HepG2 (cell line): Measurements from ENCODE around the gene UROS. TPM values are rescaled to one million over a fixed set of nuclear protein-coding genes. Genes with fewer than 3 reads are reported as not detected.
A peak's percentile ranks its signal among the peaks of the same experiment; 100 is the strongest.

Source experiments
- AKAP8 ChIP-seq: sonication (generic); formaldehyde crosslinking; IDR thresholded peaks from 2 replicates; pipeline ENCODE4 v1.5.1; 2020; ENCODE audit warnings: mild to moderate bottlenecking, missing genetic modification reagents
- ASH2L ChIP-seq: fragments of 300-600, 200-600 bp; sonication (generic); IDR thresholded peaks from 2 replicates; pipeline ENCODE4 v1.7.0; 2017; ENCODE audit warnings: low read depth, mild to moderate bottlenecking, moderate library complexity, mixed read lengths, low read length; ENCODE audit not compliant: insufficient read length
- DMAP1 ChIP-seq: IDR thresholded peaks from 2 replicates; pipeline ENCODE4 v1.6.1; 2016
- IKZF1 ChIP-seq: fragments of 450-650 bp; IDR thresholded peaks from 2 replicates; pipeline ENCODE4 v1.7.1; 2016
- KIAA2018 ChIP-seq: sonication (generic); formaldehyde crosslinking; IDR thresholded peaks from 2 replicates; pipeline ENCODE4 v1.5.0; 2020; ENCODE audit warnings: mild to moderate bottlenecking, missing genetic modification reagents, borderline replicate concordance
- RBM39 ChIP-seq: fragments of 200-400 bp; formaldehyde crosslinking; IDR thresholded peaks from one replicate; pipeline ENCODE4 v1.6.1; 2018; ENCODE audit warnings: antibody characterized with exemption, mild to moderate bottlenecking, low read depth, low read length; ENCODE audit not compliant: poor library complexity, severe bottlenecking
- TCF7L2 ChIP-seq: IDR thresholded peaks from 2 replicates; pipeline ENCODE4 v1.6.1; 2011; ENCODE audit warnings: mild to moderate bottlenecking, low read depth, low read length, moderate library complexity
- ZBTB10 ChIP-seq: sonication (generic); formaldehyde crosslinking; IDR thresholded peaks from 2 replicates; pipeline ENCODE4 v1.4.0; 2020; ENCODE audit warnings: missing genetic modification reagents, borderline replicate concordance
- ZFY ChIP-seq: sonication (generic); formaldehyde crosslinking; IDR thresholded peaks from 2 replicates; pipeline ENCODE4 v1.4.0; 2020; ENCODE audit warnings: missing genetic modification reagents
- ZNF3 ChIP-seq: IDR thresholded peaks from 2 replicates; pipeline ENCODE4 v1.7.0; 2017; ENCODE audit warnings: inconsistent platforms
- ZNF33A ChIP-seq: sonication (generic); formaldehyde crosslinking; IDR thresholded peaks from 2 replicates; pipeline ENCODE4 v1.5.1; 2020; ENCODE audit warnings: missing genetic modification reagents, mild to moderate bottlenecking, moderate library complexity, borderline replicate concordance
- ZNF614 ChIP-seq: IDR thresholded peaks from 2 replicates; pipeline ENCODE4 v1.6.1; 2018; ENCODE audit warnings: missing biosample characterization, missing genetic modification reagents, inconsistent platforms, borderline replicate concordance
- ZNF792 ChIP-seq: IDR thresholded peaks from 2 replicates; pipeline ENCODE4 v1.6.1; 2016
- polyA plus RNA-seq, 8 experiments: library from polyadenylated mRNA; depleted of rRNA in 3 of 8; stranded (reverse) in 7 of 8; unstranded in 1 of 8; fragments of >200 nt; fragmentation: Illumina TruSeq in 4 of 8; extraction: Trizol in 4 of 8; gene quantifications; 2 replicates each; pipeline versions ENCODE4 v1.2.1 to v1.2.3, GENCODE V29; 2011 to 2016; ENCODE audit warnings: low read depth in 4 of 8, missing spikeins in 1 of 8, mixed read lengths in 1 of 8; ENCODE audit not compliant: insufficient read depth in 1 of 8
- total RNA-seq, 5 experiments: library from RNA; depleted of rRNA; stranded (reverse); fragments of >200 nt; fragmentation: Illumina TruSeq; extraction: Trizol; gene quantifications; 2 replicates each; pipeline ENCODE4 v1.2.3, GENCODE V29; 2016; ENCODE audit warnings: low read depth in 1 of 5
- TF ChIP-seq, protein P1 (sequence below): sonication (generic); formaldehyde crosslinking; IDR thresholded peaks from 2 replicates; pipeline ENCODE4 v1.8.0; 2022; ENCODE audit warnings: missing genetic modification reagents, low read depth, mild to moderate bottlenecking, borderline replicate concordance
- TF ChIP-seq, protein P2 (sequence below): sonication (generic); formaldehyde crosslinking; IDR thresholded peaks from 2 replicates; pipeline ENCODE4 v1.8.0; 2022; ENCODE audit warnings: mild to moderate bottlenecking, missing genetic modification reagents, moderate library complexity
- TF ChIP-seq, protein P3 (sequence below): fragments of 450-650 bp; IDR thresholded peaks from 2 replicates; pipeline ENCODE4 v1.6.1; 2017

The UROS gene
- total and polyA plus RNA-seq, 2 of the 13 experiments (the other 11 are each of a cell fraction or from before 2014, with no cell fraction given): 14.8 to 49.9 TPM

DNA sequence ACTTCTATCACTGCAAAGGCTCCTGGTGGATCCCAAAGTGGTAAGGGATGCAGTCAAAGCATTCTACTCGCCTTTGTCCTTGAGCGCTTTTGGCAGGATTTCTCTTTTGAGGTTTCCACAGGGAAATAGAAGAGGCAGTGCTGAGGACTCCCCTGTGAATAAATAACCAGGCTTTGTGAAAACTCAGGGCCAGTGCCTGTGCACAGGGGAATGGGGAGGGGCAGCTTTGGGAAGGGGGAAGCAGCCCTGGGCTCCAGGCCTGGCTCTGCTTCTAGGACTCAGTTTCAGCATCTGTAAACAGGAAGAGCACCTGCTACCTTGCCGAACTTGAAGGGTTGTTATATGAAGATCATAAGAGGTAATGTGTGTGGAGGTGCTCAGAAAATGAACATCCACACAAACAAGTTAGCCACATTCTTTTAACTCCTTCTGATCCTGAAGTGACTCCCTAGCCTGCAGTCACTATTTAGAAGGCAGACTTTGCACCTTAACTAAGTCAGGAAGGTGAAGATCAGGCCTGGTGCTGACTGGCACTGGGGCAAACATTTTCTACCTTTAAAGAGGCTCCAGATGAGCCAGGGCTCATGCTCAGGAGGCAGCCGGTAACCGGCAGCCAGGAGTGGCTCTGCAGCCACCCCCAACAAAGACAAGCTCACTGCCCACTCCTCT is 24.9 kb downstream of the UROS start (continued):
- TF ChIP-seq, protein P1, sequence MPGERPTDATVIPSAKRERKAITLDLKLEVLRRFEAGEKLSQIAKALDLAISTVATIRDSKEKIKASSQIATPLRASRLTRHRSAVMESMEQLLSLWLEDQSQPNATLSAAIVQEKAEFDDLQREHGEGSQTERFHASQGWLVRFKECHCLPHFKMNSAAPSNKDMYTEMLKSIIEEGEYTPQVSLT: no peak
- TF ChIP-seq ASH2L: peak; percentile 46
- TF ChIP-seq ZNF3 (CRISPR knock-in tag): no peak
- no peak for TF ChIP-seq TCF7L2
- no peak for TF ChIP-seq DMAP1 (CRISPR knock-in tag)
- TF ChIP-seq, protein P2, sequence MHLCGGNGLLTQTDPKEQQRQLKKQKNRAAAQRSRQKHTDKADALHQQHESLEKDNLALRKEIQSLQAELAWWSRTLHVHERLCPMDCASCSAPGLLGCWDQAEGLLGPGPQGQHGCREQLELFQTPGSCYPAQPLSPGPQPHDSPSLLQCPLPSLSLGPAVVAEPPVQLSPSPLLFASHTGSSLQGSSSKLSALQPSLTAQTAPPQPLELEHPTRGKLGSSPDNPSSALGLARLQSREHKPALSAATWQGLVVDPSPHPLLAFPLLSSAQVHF (CRISPR knock-in tag): no peak
- TF ChIP-seq ZNF614 (CRISPR knock-in tag): no peak
- no peak for TF ChIP-seq KIAA2018 (CRISPR knock-in tag)
- no peak for TF ChIP-seq RBM39
- TF ChIP-seq, protein P3, sequence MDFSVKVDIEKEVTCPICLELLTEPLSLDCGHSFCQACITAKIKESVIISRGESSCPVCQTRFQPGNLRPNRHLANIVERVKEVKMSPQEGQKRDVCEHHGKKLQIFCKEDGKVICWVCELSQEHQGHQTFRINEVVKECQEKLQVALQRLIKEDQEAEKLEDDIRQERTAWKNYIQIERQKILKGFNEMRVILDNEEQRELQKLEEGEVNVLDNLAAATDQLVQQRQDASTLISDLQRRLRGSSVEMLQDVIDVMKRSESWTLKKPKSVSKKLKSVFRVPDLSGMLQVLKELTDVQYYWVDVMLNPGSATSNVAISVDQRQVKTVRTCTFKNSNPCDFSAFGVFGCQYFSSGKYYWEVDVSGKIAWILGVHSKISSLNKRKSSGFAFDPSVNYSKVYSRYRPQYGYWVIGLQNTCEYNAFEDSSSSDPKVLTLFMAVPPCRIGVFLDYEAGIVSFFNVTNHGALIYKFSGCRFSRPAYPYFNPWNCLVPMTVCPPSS: no peak
- TF ChIP-seq ZNF33A (CRISPR knock-in tag): no peak
- peak; percentile 49; the same call in 1 of the 2 replicates for TF ChIP-seq ZFY (CRISPR knock-in tag)
- no peak for TF ChIP-seq IKZF1
- 0 out of 2 replicates have a peak, but pooled peaks have one; percentile 18 for TF ChIP-seq ZNF792 (CRISPR knock-in tag)
- no peak for TF ChIP-seq ZBTB10 (CRISPR knock-in tag)
- TF ChIP-seq AKAP8: no peak
